Esophagus squamous epithelium (tissue), 5 donors: Measurements from ENCODE around the gene RPLP2. TPM values are rescaled to one million over a fixed set of nuclear protein-coding genes. Genes with fewer than 3 reads are reported as not detected.

Experiments
- DNase-seq: peaks from one replicate; lab custom pipeline; 2025; lab: John Stamatoyannopoulos, UW
- H3K27ac ChIP-seq, 4 donors: fragments of 200-600 bp; sonication (generic); one replicate each; pipeline ENCODE4 v1.5.1; 2016 to 2019; ENCODE audit warnings: mild to moderate bottlenecking in 1 of 4
- H3K27me3 ChIP-seq, 4 donors: fragments of 200-600 bp; sonication (generic); 1 replicate in 3 of 4; 2 replicates in 1 of 4; pipeline versions ENCODE4 v1.5.1 to v1.6.0; 2017 to 2021; ENCODE audit warnings: antibody characterized with exemption in 1 of 4
- H3K36me3 ChIP-seq, 3 donors: fragments of 200-600 bp; sonication (generic); one replicate each; pipeline ENCODE4 v1.5.1; 2016 to 2019
- H3K4me1 ChIP-seq, 3 donors: fragments of 200-600 bp; sonication (generic); one replicate each; pipeline ENCODE4 v1.5.1; 2017 to 2019
- H3K4me3 ChIP-seq, 4 donors: fragments of 200-600 bp; sonication (generic); 1 replicate in 3 of 4; 2 replicates in 1 of 4; pipeline ENCODE4 v1.5.1; 2016 to 2019; ENCODE audit warnings: mild to moderate bottlenecking in 2 of 4, moderate library complexity in 1 of 4
- H3K9me3 ChIP-seq, 3 donors: fragments of 200-600 bp; sonication (generic); one replicate each; pipeline ENCODE4 v1.5.1; 2016 to 2019
- CTCF ChIP-seq, 6 experiments: fragments of 450-650 bp in 4 of 6; fragments of 200-600 bp in 2 of 6; sonication (generic) in 2 of 6; IDR thresholded peaks; one replicate each; pipeline ENCODE4 v1.5.1; 2016 to 2019; ENCODE audit warnings: antibody characterized with exemption in 6 of 6, mild to moderate bottlenecking in 4 of 6, moderate library complexity in 4 of 6
- POLR2A ChIP-seq, 4 donors: fragments of 450-650 bp; IDR thresholded peaks; one replicate each; pipeline ENCODE4 v1.6.1; 2017; ENCODE audit warnings: antibody characterized with exemption in 4 of 4, mild to moderate bottlenecking in 4 of 4, moderate library complexity in 3 of 4
- WGBS, 2 donors: methylation state at CpG; one replicate each; pipeline ENCODE4 v1.1.5; 2018; 5-methylcytosine and 5-hydroxymethylcytosine counted together
- intact Hi-C: fragments of 100-400 bp; cut with DNase I; formaldehyde crosslinking; loops from one replicate; pipeline ENCODE4 v1.15.0; 2022
- total RNA-seq, 4 donors: library from RNA; depleted of rRNA; stranded (reverse); fragments of >200 nt; gene quantifications; one replicate each; pipeline ENCODE4 v1.1.0, GENCODE V29; 2016
- donor health status: DM: yes; HTN: yes; CAD: no.

RPLP2 gene
- total RNA-seq, 4 donors from 2014 or later: 232 to 871 (median 490) TPM

GRCh38 chr11:827897-828192, 18.1 kb downstream of the RPLP2 start, which contains the start of gene CRACR2B:
Gene CRACR2B (plus strand): TSS chr11:827919. CDS start chr11:828608, 689 bp downstream.
- intact Hi-C loops: no loop called here
- Histone ChIP-seq H3K9me3 (no peaks in the 10 kb centered on the region), H3K27ac (peak within 1 kb of the TSS; percentile 26 to 80 (median 69)), H3K27me3 (peaks cover 0 to 88% (median 7%) of the 10 kb centered on the region in 4 donors), H3K4me3 (peak within 1 kb of the TSS; percentile 26 to 63 (median 48)), H3K36me3 (peaks cover 15 to 33% (median 22%) of the 10 kb centered on the region in 3 donors), H3K4me1 (peaks cover 54 to 86% (median 62%) of the 10 kb centered on the region in 3 donors)
- no CpG with 5 or more reads among the region's 5 CpGs for WGBS, 2 donors
- TF ChIP-seq CTCF (IDR thresholded peaks at IDR 0.05) (no peak), POLR2A (IDR thresholded peaks at IDR 0.05) (no peak)
- no peak for DNase-seq

GRCh38 chr11:828506-829175, 18.9 kb downstream of the RPLP2 start:
- H3K4me3 ChIP-seq: peak overlapping the region in 2 of 4 donors; percentile 45 to 62
- intact Hi-C loops: no loop called here
- H3K4me1 ChIP-seq: peaks cover 56 to 92% (median 65%) of the 10 kb centered on the region in 3 donors
- peaks cover 0 to 88% (median 7%) of the 10 kb centered on the region in 4 donors for H3K27me3 ChIP-seq
- peak overlapping the region in 3 of 4 donors; percentile 65 to 80 (median 73) for H3K27ac ChIP-seq
- H3K36me3 ChIP-seq: peaks cover 10 to 25% (median 16%) of the 10 kb centered on the region in 3 donors
- WGBS, 2 donors: 68% methylated on average over 5 of the region's 21 CpGs; no CpG with 5 or more reads in 1 of the 2 donors
- DNase-seq: no peak
- no peak for TF ChIP-seq CTCF (IDR thresholded peaks at IDR 0.05)
- no peak for TF ChIP-seq POLR2A (IDR thresholded peaks at IDR 0.05)
- no peaks in the 10 kb centered on the region for H3K9me3 ChIP-seq

GRCh38 chr11:829176-829846, 19.5 kb downstream of the RPLP2 start:
- peaks cover 63 to 98% (median 72%) of the 10 kb centered on the region in 3 donors for H3K4me1 ChIP-seq
- DNase-seq: no peak
- H3K9me3 ChIP-seq: no peaks in the 10 kb centered on the region
- peaks cover 0 to 83% (median 7%) of the 10 kb centered on the region in 4 donors for H3K27me3 ChIP-seq
- peaks cover 3 to 18% (median 10%) of the 10 kb centered on the region in 3 donors for H3K36me3 ChIP-seq
- 10 to 24% methylated on average over 10 to 16 of the region's 40 CpGs for WGBS, 2 donors
- TF ChIP-seq POLR2A (IDR thresholded peaks at IDR 0.05): peak in 1 of 4 donors; percentile 20
- no peak for TF ChIP-seq CTCF (IDR thresholded peaks at IDR 0.05)
- peak overlapping the region in 3 of 4 donors; percentile 65 to 80 (median 73) for H3K27ac ChIP-seq
- intact Hi-C loops: no loop called here
- peak overlapping the region; percentile 1 to 62 (median 44) for H3K4me3 ChIP-seq

- Histone ChIP-seq H3K27me3 (peaks cover 0 to 77% (median 7%) of the 10 kb centered on the region in 4 donors), H3K27ac (peak overlapping the region in 3 of 4 donors; percentile 65 to 80 (median 73)), H3K4me3 (peak overlapping the region; percentile 1 to 62 (median 44)), H3K4me1 (peaks cover 69 to 98% (median 78%) of the 10 kb centered on the region in 3 donors), H3K9me3 (no peaks in the 10 kb centered on the region), H3K36me3 (peaks cover 0 to 13% (median 4%) of the 10 kb centered on the region in 3 donors)
- TF ChIP-seq POLR2A (IDR thresholded peaks at IDR 0.05): peak in 2 of 4 donors; percentile 11 to 43
- no peak for TF ChIP-seq CTCF (IDR thresholded peaks at IDR 0.05)
- intact Hi-C loops: no loop called here
- WGBS, 2 donors: 2% methylated on average over 10 of the region's 39 CpGs; no CpG with 5 or more reads in 1 of the 2 donors
- DNase-seq: no peak
Measured at GRCh38 chr11:829847-830294, 20.1 kb downstream of the RPLP2 start.
